ENCODE data around the gene TSPAN3.

The TSPAN3 gene

DNA sequence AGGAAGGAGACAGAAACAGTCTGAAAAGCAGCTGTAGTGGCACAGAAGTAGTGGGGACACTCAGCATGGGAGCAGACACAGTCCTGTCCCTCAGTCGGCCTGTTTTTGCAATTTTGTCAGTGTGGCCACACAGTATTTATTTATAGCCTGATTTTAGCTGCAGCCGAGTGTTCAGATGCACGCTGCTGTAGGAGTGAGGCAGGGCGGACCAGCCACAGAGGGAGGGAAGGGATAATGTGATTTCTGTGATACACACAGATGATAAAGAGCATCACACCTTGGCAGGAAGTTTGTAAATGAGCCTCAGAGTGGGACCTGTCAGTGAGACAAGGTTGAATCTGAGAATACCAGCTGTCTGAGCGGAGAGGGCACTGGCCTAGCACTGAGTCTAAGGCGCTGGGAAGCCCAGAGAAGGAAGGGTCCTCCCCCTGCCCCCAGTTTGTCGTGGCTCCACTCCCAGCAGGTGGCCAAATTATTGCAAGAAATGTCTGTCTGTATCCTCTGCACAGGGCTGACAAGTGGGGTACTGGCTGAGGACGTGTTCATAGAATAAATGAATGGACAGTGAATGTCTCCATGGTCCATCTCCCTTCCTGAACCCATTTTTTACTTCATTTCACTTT lies 72.1 kb downstream of the TSPAN3 start:
- no peak overlapping the region for H3K4me2 ChIP-seq (ENCODE audit: low read length)
- H3K79me1 ChIP-seq (ENCODE audit: low read length), result no peaks in the 10 kb centered on the region
- no peak overlapping the region for H3K23ac ChIP-seq (ENCODE audit: low read length)
- H3K18ac ChIP-seq (ENCODE audit: low read length), result no peak overlapping the region
- DNase-seq, result no peak
- no CpG with 5 or more reads among the region's 8 CpGs for WGBS (ENCODE audit: extremely low coverage, insufficient coverage, low lambda C conversion rate)
- no peak overlapping the region for H2BK15ac ChIP-seq (replicated peaks; ENCODE audit: low read depth)
- no peak overlapping the region for H3K27ac ChIP-seq (ENCODE audit: low read depth, low read length)
- no peak overlapping the region for H3K4ac ChIP-seq (ENCODE audit: low read depth, low read length)
- no peaks in the 10 kb centered on the region for H3K27me3 ChIP-seq (ENCODE audit: insufficient read depth, low read length, poor library complexity)
- no peak overlapping the region for H3K9ac ChIP-seq (ENCODE audit: low read length)
- no peak overlapping the region for H4K5ac ChIP-seq (ENCODE audit: low read length)
- H3K36me3 ChIP-seq (ENCODE audit: control insufficient read depth, insufficient read depth, low read length), result no peaks in the 10 kb centered on the region
- no peak overlapping the region for H3K56ac ChIP-seq (ENCODE audit: low read length)
- no peaks in the 10 kb centered on the region for H3K4me1 ChIP-seq (ENCODE audit: control insufficient read depth, low read depth, low read length)
- no peak overlapping the region for H2BK5ac ChIP-seq (ENCODE audit: low read length)
- H3K79me2 ChIP-seq (ENCODE audit: control insufficient read depth, insufficient read depth, low read length), result no peaks in the 10 kb centered on the region
- no peak overlapping the region for H2BK120ac ChIP-seq (ENCODE audit: low read depth, low read length)
- no peak overlapping the region for H2AK5ac ChIP-seq (ENCODE audit: low read length)
- H4K8ac ChIP-seq (ENCODE audit: low read depth, low read length), result no peak overlapping the region
- no peak overlapping the region for H3K4me3 ChIP-seq (ENCODE audit: low read length)

DNA sequence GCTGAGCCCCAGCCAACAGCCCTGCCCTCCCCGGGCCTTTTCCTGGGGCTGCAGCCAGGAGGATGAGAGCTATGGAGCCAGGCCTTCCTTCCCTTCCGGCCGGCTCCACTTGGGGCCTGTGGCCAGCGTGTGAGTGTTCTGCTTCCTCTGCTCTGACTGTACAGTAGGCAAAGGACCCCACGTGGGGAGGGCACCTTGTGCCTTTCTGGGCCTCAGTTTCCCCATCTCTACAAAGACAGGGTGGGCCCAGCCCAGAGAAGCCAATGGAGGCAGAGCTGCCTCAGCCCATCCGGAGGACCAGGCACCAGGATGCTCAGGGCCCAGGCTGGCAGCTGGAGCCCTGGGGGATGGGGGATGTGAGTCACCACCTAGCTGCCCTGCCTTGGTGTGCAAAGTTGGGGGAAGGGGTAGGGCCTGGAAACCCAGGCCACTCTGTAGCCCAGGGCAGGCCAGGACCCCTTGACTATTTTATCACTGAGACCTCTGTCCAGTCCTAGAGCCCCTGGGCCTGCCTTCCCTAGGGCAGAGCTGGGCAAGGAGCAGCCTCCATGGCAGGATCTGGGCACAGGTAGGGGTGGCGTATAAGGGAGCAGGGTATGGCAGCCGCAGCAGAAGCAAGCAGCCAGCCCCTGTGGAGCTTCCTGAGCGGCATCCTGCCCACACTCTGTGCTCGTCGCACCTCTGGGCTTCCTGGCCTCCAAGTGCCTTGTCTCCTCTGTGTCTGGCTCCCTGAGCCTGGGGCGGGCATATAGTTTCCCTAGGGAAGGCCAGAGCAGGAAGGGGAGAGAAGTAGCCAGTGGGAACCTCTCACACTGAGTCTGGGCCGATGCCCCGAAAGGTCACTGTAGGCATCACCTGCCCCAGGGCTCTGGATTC lies 74.1 kb downstream of the TSPAN3 start:
- Histone ChIP-seq H3K36me3 (ENCODE audit: control insufficient read depth, insufficient read depth, low read length) (no peaks in the 10 kb centered on the region), H3K79me2 (ENCODE audit: control insufficient read depth, insufficient read depth, low read length) (no peaks in the 10 kb centered on the region)

GRCh38 chr15:76996076-76996525 lies 74.8 kb downstream of the TSPAN3 start:
- Histone ChIP-seq H4K8ac (ENCODE audit: low read depth, low read length) (no peak overlapping the region), H3K27me3 (ENCODE audit: insufficient read depth, low read length, poor library complexity) (no peaks in the 10 kb centered on the region), H3K9ac (ENCODE audit: low read length) (no peak overlapping the region), H2BK120ac (ENCODE audit: low read depth, low read length) (no peak overlapping the region), H3K4me1 (ENCODE audit: control insufficient read depth, low read depth, low read length) (no peaks in the 10 kb centered on the region), H3K79me1 (ENCODE audit: low read length) (no peaks in the 10 kb centered on the region), H2BK15ac (replicated peaks; ENCODE audit: low read depth) (no peak overlapping the region), H2BK5ac (ENCODE audit: low read length) (no peak overlapping the region), H3K4me2 (ENCODE audit: low read length) (no peak overlapping the region), H2AK5ac (ENCODE audit: low read length) (no peak overlapping the region), H3K36me3 (ENCODE audit: control insufficient read depth, insufficient read depth, low read length) (no peaks in the 10 kb centered on the region), H3K23ac (ENCODE audit: low read length) (no peak overlapping the region), H3K4me3 (ENCODE audit: low read length) (no peak overlapping the region), H3K4ac (ENCODE audit: low read depth, low read length) (no peak overlapping the region), H3K79me2 (ENCODE audit: control insufficient read depth, insufficient read depth, low read length) (no peaks in the 10 kb centered on the region), H3K56ac (ENCODE audit: low read length) (no peak overlapping the region), H4K5ac (ENCODE audit: low read length) (no peak overlapping the region), H3K18ac (ENCODE audit: low read length) (no peak overlapping the region), H3K27ac (ENCODE audit: low read depth, low read length) (no peak overlapping the region)
- WGBS (ENCODE audit: extremely low coverage, insufficient coverage, low lambda C conversion rate), result no CpG with 5 or more reads among the region's 9 CpGs
- DNase-seq, result no peak

More for the DNA sequence above, 74.1 kb downstream of the TSPAN3 start:
- Histone ChIP-seq H3K79me1 (ENCODE audit: low read length) (no peaks in the 10 kb centered on the region), H3K4ac (ENCODE audit: low read depth, low read length) (no peak overlapping the region), H3K27ac (ENCODE audit: low read depth, low read length) (no peak overlapping the region), H3K27me3 (ENCODE audit: insufficient read depth, low read length, poor library complexity) (no peaks in the 10 kb centered on the region), H2BK15ac (replicated peaks; ENCODE audit: low read depth) (no peak overlapping the region), H2BK5ac (ENCODE audit: low read length) (no peak overlapping the region), H3K4me1 (ENCODE audit: control insufficient read depth, low read depth, low read length) (no peaks in the 10 kb centered on the region), H3K18ac (ENCODE audit: low read length) (no peak overlapping the region), H3K56ac (ENCODE audit: low read length) (no peak overlapping the region), H3K23ac (ENCODE audit: low read length) (no peak overlapping the region), H2BK120ac (ENCODE audit: low read depth, low read length) (no peak overlapping the region), H3K4me2 (ENCODE audit: low read length) (no peak overlapping the region), H3K4me3 (ENCODE audit: low read length) (no peak overlapping the region), H4K8ac (ENCODE audit: low read depth, low read length) (no peak overlapping the region), H3K9ac (ENCODE audit: low read length) (no peak overlapping the region), H4K5ac (ENCODE audit: low read length) (no peak overlapping the region), H2AK5ac (ENCODE audit: low read length) (no peak overlapping the region)
- DNase-seq, result no peak
- no CpG with 5 or more reads among the region's 14 CpGs for WGBS (ENCODE audit: extremely low coverage, insufficient coverage, low lambda C conversion rate)

DNA sequence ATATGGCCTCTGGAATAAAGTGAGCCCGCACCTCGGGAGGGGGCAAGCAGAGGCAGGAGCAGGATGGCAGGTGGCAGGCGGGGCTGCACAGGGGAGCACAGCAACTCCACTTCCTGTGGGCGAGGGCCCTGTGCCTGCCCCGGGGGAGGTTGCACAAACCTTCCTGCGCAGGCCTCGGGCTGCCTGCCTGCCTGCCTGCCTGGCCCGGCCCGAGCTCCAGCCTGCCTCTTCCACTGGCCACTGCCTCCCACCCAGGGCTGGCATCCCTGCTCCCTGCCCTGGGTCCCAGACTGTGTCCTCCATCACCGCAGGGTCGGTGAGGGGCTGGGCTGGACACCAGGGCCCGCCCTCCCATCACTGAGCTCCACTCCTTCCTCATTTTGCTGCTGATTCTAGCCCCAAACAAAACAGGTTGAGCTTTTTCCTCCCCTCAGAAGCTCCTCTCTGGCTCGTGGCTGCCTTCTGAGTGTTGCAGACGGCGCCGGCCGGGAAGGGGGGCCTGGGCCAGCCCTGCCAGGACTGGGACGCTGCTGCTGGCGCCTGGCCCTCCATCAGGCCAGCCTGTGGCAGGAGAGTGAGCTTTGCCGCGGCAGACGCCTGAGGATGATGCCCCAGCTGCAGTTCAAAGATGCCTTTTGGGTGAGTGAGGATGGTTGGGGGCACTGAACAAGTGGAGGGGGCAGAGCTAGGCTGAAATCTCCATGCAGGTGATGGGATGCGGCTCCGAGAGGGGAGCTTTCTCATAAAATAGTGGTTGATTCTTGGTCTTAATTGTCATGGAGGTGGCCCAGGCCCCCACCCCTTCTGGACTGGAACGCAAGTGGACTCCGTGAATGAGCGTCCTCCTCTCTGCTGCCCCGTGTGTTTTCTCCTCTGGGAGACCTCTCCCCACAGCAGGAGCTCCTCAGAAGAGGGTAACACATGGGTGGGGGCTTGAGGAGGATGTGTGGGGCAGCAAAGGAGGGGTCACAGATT lies 75.7 kb downstream of the TSPAN3 start, which contains the start of gene PSTPIP1:
PSTPIP1 (plus strand) TSS at position 156 of the 975 bp plus-strand sequence; CDS start at position 604, 448 bp downstream.
- H3K4me3 ChIP-seq (ENCODE audit: low read length), result no peak within 1 kb of the TSS
- H3K27ac ChIP-seq (ENCODE audit: low read depth, low read length), result no peak within 1 kb of the TSS
- no CpG with 5 or more reads among the region's 28 CpGs for WGBS (ENCODE audit: extremely low coverage, insufficient coverage, low lambda C conversion rate)

DNA sequence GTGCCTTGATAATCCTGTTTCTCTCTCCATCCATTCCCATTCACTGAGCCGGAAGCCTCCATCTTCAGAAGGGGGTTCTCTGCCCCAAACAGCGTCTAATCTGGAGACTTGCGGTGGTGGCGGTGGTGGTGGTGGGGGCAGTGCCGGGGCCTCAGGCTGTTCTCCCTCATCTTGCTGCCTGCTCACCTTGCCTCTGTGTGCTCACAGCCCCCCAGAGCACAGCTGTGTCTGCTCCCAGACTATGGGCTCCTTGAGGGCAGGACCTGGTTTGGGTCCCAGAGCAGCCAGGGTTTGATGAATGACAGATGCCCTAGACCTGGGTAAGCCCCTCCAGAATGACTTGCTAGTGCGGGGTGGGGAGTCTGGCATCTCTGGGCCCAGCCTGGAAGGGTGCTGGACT lies 76.4 kb downstream of the TSPAN3 start:
- no peak overlapping the region for H3K56ac ChIP-seq (ENCODE audit: low read length)
- H3K79me1 ChIP-seq (ENCODE audit: low read length), result no peaks in the 10 kb centered on the region
- H3K36me3 ChIP-seq (ENCODE audit: control insufficient read depth, insufficient read depth, low read length), result no peaks in the 10 kb centered on the region
- no peak overlapping the region for H2BK5ac ChIP-seq (ENCODE audit: low read length)
- WGBS (ENCODE audit: extremely low coverage, insufficient coverage, low lambda C conversion rate), result no CpG with 5 or more reads among the region's 6 CpGs
- DNase-seq, result no peak
- no peak overlapping the region for H3K27ac ChIP-seq (ENCODE audit: low read depth, low read length)
- H3K23ac ChIP-seq (ENCODE audit: low read length), result no peak overlapping the region
- H3K79me2 ChIP-seq (ENCODE audit: control insufficient read depth, insufficient read depth, low read length), result no peaks in the 10 kb centered on the region
- no peak overlapping the region for H4K5ac ChIP-seq (ENCODE audit: low read length)
- H3K4me2 ChIP-seq (ENCODE audit: low read length), result no peak overlapping the region
- no peak overlapping the region for H2AK5ac ChIP-seq (ENCODE audit: low read length)
- H3K18ac ChIP-seq (ENCODE audit: low read length), result no peak overlapping the region
- H3K4ac ChIP-seq (ENCODE audit: low read depth, low read length), result no peak overlapping the region
- H3K9ac ChIP-seq (ENCODE audit: low read length), result no peak overlapping the region
- no peak overlapping the region for H4K8ac ChIP-seq (ENCODE audit: low read depth, low read length)
- H3K4me1 ChIP-seq (ENCODE audit: control insufficient read depth, low read depth, low read length), result no peaks in the 10 kb centered on the region
- H3K4me3 ChIP-seq (ENCODE audit: low read length), result no peak overlapping the region
- no peak overlapping the region for H2BK15ac ChIP-seq (replicated peaks; ENCODE audit: low read depth)
- H3K27me3 ChIP-seq (ENCODE audit: insufficient read depth, low read length, poor library complexity), result no peaks in the 10 kb centered on the region
- no peak overlapping the region for H2BK120ac ChIP-seq (ENCODE audit: low read depth, low read length)

More for the DNA sequence above, 75.7 kb downstream of the TSPAN3 start, which contains the start of gene PSTPIP1:
- Histone ChIP-seq H2BK5ac (ENCODE audit: low read length) (no peak within 1 kb of the TSS), H4K8ac (ENCODE audit: low read depth, low read length) (no peak within 1 kb of the TSS), H3K27me3 (ENCODE audit: insufficient read depth, low read length, poor library complexity) (no peaks in the 10 kb centered on the region), H4K5ac (ENCODE audit: low read length) (no peak within 1 kb of the TSS), H2AK5ac (ENCODE audit: low read length) (no peak within 1 kb of the TSS), H3K4ac (ENCODE audit: low read depth, low read length) (no peak within 1 kb of the TSS), H3K36me3 (ENCODE audit: control insufficient read depth, insufficient read depth, low read length) (no peaks in the 10 kb centered on the region), H3K79me1 (ENCODE audit: low read length) (no peaks in the 10 kb centered on the region), H3K4me2 (ENCODE audit: low read length) (no peak within 1 kb of the TSS), H3K56ac (ENCODE audit: low read length) (no peak within 1 kb of the TSS), H3K23ac (ENCODE audit: low read length) (no peak within 1 kb of the TSS), H3K9ac (ENCODE audit: low read length) (no peak within 1 kb of the TSS), H3K79me2 (ENCODE audit: control insufficient read depth, insufficient read depth, low read length) (no peaks in the 10 kb centered on the region), H2BK120ac (ENCODE audit: low read depth, low read length) (no peak within 1 kb of the TSS), H3K4me1 (ENCODE audit: control insufficient read depth, low read depth, low read length) (no peaks in the 10 kb centered on the region), H3K18ac (ENCODE audit: low read length) (no peak within 1 kb of the TSS), H2BK15ac (replicated peaks; ENCODE audit: low read depth) (no peak within 1 kb of the TSS)
- DNase-seq, result no peak

All from mesendoderm (in vitro differentiated cells).